Brain microvascular endothelial cell (primary cell): ENCODE data around the gene AP1S1.
"Not testable (repeated sequence)": the region's sequence is repeated elsewhere in the genome, so short reads cannot be mapped to it uniquely, and the experiment has no call there.

Source experiments
- DNase-seq: peaks from one replicate; pipeline ENCODE4 v3.0.0-alpha.2; 2020
- H3K27ac ChIP-seq: fragments of 250-450 bp; sonication (Bioruptor Pico); 2 replicates; pipeline ENCODE4 v1.5.1; 2020; ENCODE audit warnings: mild to moderate bottlenecking, moderate library complexity
- H3K27me3 ChIP-seq: fragments of 250-450 bp; sonication (Bioruptor Pico); replicated peaks from 2 replicates; pipeline ENCODE4 v1.5.1; 2020; ENCODE audit warnings: mild to moderate bottlenecking
- H3K36me3 ChIP-seq: fragments of 250-450 bp; sonication (Bioruptor Pico); replicated peaks from 2 replicates; pipeline ENCODE4 v1.5.1; 2020; ENCODE audit warnings: mild to moderate bottlenecking
- H3K4me3 ChIP-seq: 2 replicates; pipeline ENCODE4 v1.5.1; 2011; ENCODE audit warnings: low read depth, mild to moderate bottlenecking, control low read depth, low read length, moderate library complexity
- CTCF ChIP-seq: IDR thresholded peaks from 2 replicates; pipeline ENCODE4 v1.5.1; 2011; ENCODE audit warnings: low read depth, mild to moderate bottlenecking, moderate library complexity, low read length, control low read depth, inconsistent platforms; ENCODE audit errors: missing control alignments
- in situ Hi-C: cut with HindIII; loops from 2 replicates; pipeline ENCODE4 v1.10.0; 2017; ENCODE audit warnings: low sequenced_read_pairs, low pct_ligation_motif_present

AP1S1 gene

GRCh38 chr7:101153969-101154692, at the start of gene AP1S1:
TSS of gene AP1S1 (plus strand) at chr7:101154476. CDS start at chr7:101154515, 39 bp downstream.
- H3K27ac ChIP-seq: no peak within 1 kb of the TSS
- H3K36me3 ChIP-seq: peaks cover 16% of the 10 kb centered on the region
- peak within 1 kb of the TSS; percentile 74 for H3K4me3 ChIP-seq
- in situ Hi-C loops: loop anchor here (25.0 kb wide), 1 partner anchor 133 kb away; no protein-coding TSS in a partner anchor
- peak; percentile 90 for DNase-seq
- no peaks in the 10 kb centered on the region for H3K27me3 ChIP-seq
- no peak for TF ChIP-seq CTCF

- Histone ChIP-seq H3K36me3 (no peaks in the 10 kb centered on the region), H3K27me3 (no peaks in the 10 kb centered on the region), H3K27ac (no peak overlapping the region), H3K4me3 (no peak overlapping the region)
- no peak for DNase-seq
- in situ Hi-C loops: no loop called here
- TF ChIP-seq CTCF: no peak
Measured at GRCh38 chr7:101104799-101105198, 49.5 kb upstream of the AP1S1 start.

- H3K36me3 ChIP-seq, H3K27me3 ChIP-seq, in situ Hi-C loops, DNase-seq, H3K27ac ChIP-seq, H3K4me3 ChIP-seq: not testable (repeated sequence)
Measured at GRCh38 chr7:101105248-101105647, 49.0 kb upstream of the AP1S1 start.

- Histone ChIP-seq H3K27ac (no peak overlapping the region), H3K36me3 (no peaks in the 10 kb centered on the region), H3K27me3 (no peaks in the 10 kb centered on the region), H3K4me3 (no peak overlapping the region)
- no peak for DNase-seq
- in situ Hi-C loops: no loop called here
- TF ChIP-seq CTCF: no peak
Measured at GRCh38 chr7:101106386-101106785, 47.9 kb upstream of the AP1S1 start.

GRCh38 chr7:101108330-101108857, 45.9 kb upstream of the AP1S1 start:
- Histone ChIP-seq H3K27me3 (no peaks in the 10 kb centered on the region), H3K4me3 (no peak overlapping the region), H3K27ac (peak overlapping the region; percentile 42), H3K36me3 (no peaks in the 10 kb centered on the region)
- TF ChIP-seq CTCF: no peak
- no peak for DNase-seq
- in situ Hi-C loops: no loop called here

- peak overlapping the region; percentile 42 for H3K27ac ChIP-seq
- no peak for DNase-seq
- no peak overlapping the region for H3K4me3 ChIP-seq
- in situ Hi-C loops: no loop called here
- H3K27me3 ChIP-seq: no peaks in the 10 kb centered on the region
- no peak for TF ChIP-seq CTCF
- H3K36me3 ChIP-seq: no peaks in the 10 kb centered on the region
Measured at GRCh38 chr7:101108961-101109360, 45.3 kb upstream of the AP1S1 start.
